Measurements from ENCODE around the gene BAHD1.

Gene BAHD1

DNA sequence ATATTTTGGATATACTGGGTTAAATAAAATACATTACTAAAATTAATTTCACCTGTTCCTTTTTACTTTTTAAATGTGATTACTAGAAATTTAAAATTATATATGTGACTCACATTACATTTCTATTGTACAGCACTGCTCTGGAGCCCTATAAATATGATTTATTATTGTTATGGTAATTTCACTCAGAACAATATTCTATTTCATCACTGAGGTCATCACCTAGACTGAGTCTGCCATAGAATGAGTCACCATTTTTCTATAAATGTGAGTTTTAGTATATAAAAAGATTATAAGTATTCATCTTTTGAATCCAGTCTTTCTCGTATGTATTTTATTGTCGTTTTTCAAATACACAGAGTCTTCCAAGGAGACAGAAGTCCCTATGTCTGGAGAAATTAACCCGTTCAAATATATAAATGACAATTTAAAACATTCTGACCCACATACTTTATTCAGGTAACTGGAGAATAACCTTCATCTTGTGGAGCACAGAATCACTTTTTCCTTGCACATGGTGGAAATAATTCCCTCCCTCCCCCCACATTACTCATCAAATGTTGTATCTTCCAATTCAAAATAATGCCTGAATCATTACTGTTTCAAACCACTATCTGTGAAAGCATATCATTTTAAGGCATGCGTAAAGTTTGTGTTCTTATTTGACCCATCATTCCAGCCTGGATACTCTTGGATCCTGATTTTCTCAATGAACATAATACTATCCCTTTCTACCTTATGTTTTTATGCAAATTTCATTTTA is 60.0 kb downstream of the BAHD1 start:
- H3K4me3 ChIP-seq (ENCODE audit: low read length) = no peak overlapping the region
- TF ChIP-seq CTCF (conservative IDR thresholded peaks at IDR 0.05; ENCODE audit: low read length) = no peak
- peak; percentile 24 for DNase-seq (ENCODE audit: low read depth)

GRCh38 chr15:40501487-40501886 is 60.7 kb downstream of the BAHD1 start:
- no peak overlapping the region for H3K4me3 ChIP-seq (ENCODE audit: low read length)
- no peak for DNase-seq (ENCODE audit: low read depth)
- TF ChIP-seq CTCF (conservative IDR thresholded peaks at IDR 0.05; ENCODE audit: low read length) = no peak

DNA sequence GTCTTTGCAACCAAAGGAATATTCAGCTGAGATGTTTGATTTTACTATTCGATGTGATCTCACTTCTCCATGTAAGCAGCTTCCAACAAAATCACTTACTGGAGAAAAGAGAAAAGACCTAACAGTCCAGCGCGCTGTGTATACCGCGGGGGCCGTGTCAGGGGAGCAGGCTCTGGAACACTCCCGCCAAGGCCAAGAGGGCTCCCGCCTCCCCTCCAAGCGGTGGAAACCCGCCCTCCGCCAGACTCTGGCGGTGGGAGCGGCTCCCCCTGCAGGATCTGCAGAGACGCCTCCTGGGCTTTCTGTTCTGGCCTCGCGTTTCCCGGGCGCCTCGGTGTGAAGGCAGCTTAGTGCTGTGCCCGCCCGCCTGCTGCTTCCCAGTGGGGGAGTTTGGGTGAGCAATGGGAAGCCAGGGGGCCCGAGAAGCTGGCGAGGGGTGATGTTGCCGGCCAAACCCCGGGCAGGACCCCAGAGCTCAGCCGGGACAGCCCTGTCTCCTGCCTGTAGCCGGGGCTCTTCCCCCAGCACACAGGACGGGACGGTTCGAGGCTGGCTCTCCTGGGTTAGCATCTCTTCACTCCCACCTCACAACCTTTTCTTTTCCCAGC is 66.3 kb downstream of the BAHD1 start:
- TF ChIP-seq CTCF (conservative IDR thresholded peaks at IDR 0.05; ENCODE audit: low read length) = peak; percentile 70
- DNase-seq (ENCODE audit: low read depth) = peak; percentile 63
- peak overlapping the region; percentile 33 for H3K4me3 ChIP-seq (ENCODE audit: low read length)

GRCh38 chr15:40508216-40508615 is 67.5 kb downstream of the BAHD1 start:
- TF ChIP-seq CTCF (conservative IDR thresholded peaks at IDR 0.05; ENCODE audit: low read length) = no peak
- H3K4me3 ChIP-seq (ENCODE audit: low read length) = no peak overlapping the region

DNA sequence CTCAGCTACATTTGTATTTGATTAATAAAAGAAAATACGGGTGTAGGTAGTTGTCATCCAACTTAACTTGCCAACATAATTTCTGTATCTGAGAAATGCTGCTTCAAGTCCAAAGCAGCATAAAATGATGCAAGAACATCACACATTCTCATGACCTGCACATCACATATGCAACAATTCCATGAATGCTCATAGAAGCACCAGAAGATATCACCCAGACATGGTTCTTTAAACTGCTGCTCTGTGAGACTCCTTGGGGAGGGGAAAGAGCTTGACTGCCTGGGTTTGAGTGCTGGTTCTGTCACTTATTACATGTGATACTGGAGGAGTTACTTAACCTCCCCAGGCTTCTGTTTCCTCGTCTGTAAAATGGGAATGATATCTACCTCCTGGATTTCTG is 69.4 kb downstream of the BAHD1 start:
- H3K4me3 ChIP-seq (ENCODE audit: low read length) = no peak overlapping the region
- DNase-seq (ENCODE audit: low read depth) = peak; percentile 35

More at GRCh38 chr15:40508216-40508615, 67.5 kb downstream of the BAHD1 start:
- DNase-seq (ENCODE audit: low read depth) = no peak

DNA sequence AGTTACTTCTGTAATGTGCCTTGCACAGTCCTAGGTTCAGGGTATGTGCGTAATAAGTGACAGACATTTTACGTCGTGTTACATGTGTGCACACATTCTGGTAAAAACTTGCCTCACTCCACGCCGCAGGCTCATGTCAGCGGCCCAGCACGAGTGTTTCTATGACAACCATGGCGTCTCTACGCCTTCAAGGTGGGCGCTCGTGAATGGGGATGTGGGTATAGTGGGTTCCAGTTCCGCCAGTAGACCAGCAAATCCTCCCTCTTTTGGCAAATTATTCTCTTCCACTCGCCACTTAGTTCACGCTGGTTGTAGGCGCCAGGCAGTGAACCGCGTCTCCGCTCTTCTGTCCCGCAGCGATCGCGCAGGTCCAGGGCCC is 70.3 kb downstream of the BAHD1 start:
- peak overlapping the region; percentile 60 for H3K4me3 ChIP-seq (ENCODE audit: low read length)
- DNase-seq (ENCODE audit: low read depth) = peak; percentile 15
- TF ChIP-seq CTCF (conservative IDR thresholded peaks at IDR 0.05; ENCODE audit: low read length) = no peak

More for the DNA sequence above, 69.4 kb downstream of the BAHD1 start:
- no peak for TF ChIP-seq CTCF (conservative IDR thresholded peaks at IDR 0.05; ENCODE audit: low read length)

All from AG10803 (cell line).